ENCODE data around the gene TMEM91. TPM values are rescaled to one million over a fixed set of nuclear protein-coding genes. Genes with fewer than 3 reads are reported as not detected.

Gene TMEM91
- total and polyA plus RNA-seq, 2 of the 8 experiments (the other 6 are each of a cell fraction or from before 2014, with no cell fraction given): 5.3 to 7.4 TPM

DNA sequence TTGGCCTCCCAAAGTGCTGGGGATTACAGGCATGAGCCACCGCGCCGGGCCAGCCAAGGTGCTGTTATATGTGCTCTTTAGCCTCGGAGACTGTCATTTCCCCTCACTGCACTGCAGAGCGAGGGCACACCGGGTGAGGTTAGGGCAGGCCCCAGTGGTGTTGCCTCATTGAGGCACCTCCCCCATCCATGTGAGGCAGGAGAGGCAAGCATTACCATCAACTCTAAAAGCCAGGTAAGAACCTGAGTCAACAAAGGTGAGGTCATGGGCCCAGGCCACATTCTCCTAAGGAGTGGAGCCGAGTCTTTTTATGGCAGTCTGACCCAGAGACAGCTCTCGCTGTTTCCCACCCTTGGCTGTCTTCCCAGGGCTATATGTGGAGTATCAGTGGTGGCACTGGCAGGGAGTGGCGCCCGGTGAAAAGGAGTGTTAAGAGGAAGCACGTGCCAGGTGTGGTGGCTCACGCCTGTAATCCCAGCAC, 39.9 kb downstream of the TMEM91 start:
- Histone ChIP-seq H3K27me3 (replicated peaks in 1 of 4; ENCODE audit: control insufficient read depth in 3 of 4, extremely low read depth in 1 of 4, insufficient read depth in 3 of 4, low read length in 3 of 4) (no peaks in the 10 kb centered on the region; a peak in 1 of 7 replicates), H3K4me3 (ENCODE audit: extremely low read depth in 1 of 4, insufficient read depth in 2 of 4, low read depth in 3 of 4, low read length in 4 of 4) (no peak overlapping the region), H3K9me3 (ENCODE audit: insufficient read depth in 2 of 2, low read depth in 1 of 2, low read length in 1 of 2) (no peaks in the 10 kb centered on the region), H2BK120ac (replicated peaks; ENCODE audit: low read depth, low read length) (no peak overlapping the region), H3K79me2 (ENCODE audit: control insufficient read depth in 1 of 2, insufficient read depth in 2 of 2, low read length in 2 of 2) (no peaks in the 10 kb centered on the region), H2BK15ac (ENCODE audit: low read length) (no peak overlapping the region), H3K18ac (ENCODE audit: extremely low read depth, low read length) (no peak overlapping the region), H3K79me1 (ENCODE audit: low read depth, low read length) (no peaks in the 10 kb centered on the region), H4K8ac (ENCODE audit: extremely low read depth, insufficient read depth, low read length) (no peak overlapping the region), H3K4me1 (replicated peaks in 1 of 4; ENCODE audit: control insufficient read depth in 3 of 4, insufficient read depth in 4 of 4, low read length in 3 of 4) (no peaks in the 10 kb centered on the region), H2AFZ (ENCODE audit: low read length) (no peak overlapping the region), H3K4ac (replicated peaks; ENCODE audit: insufficient read length, low read depth, low read length) (no peak overlapping the region), H3K14ac (ENCODE audit: insufficient read length) (no peak overlapping the region), H4K5ac (ENCODE audit: insufficient read length, low read depth, low read length) (no peak overlapping the region), H2AK5ac (ENCODE audit: low read depth, low read length) (no peak overlapping the region), H3K9ac (replicated peaks in 1 of 4; ENCODE audit: extremely low read depth in 1 of 4, low read depth in 3 of 4, low read length in 3 of 4) (no peak overlapping the region), H3K56ac (replicated peaks; ENCODE audit: insufficient read length, low read depth, low read length) (no peak overlapping the region), H4K91ac (replicated peaks; ENCODE audit: insufficient read length, low read length) (no peak overlapping the region), H2BK20ac (ENCODE audit: low read length) (no peak overlapping the region), H4K20me1 (replicated peaks in 1 of 2; ENCODE audit: control insufficient read depth in 1 of 2, insufficient read depth in 2 of 2, low read length in 2 of 2) (no peaks in the 10 kb centered on the region), H3K27ac (ENCODE audit: low read depth, low read length) (no peak overlapping the region), H3K23ac (ENCODE audit: insufficient read length) (no peak overlapping the region), H3K23me2 (ENCODE audit: low read depth, low read length) (no peaks in the 10 kb centered on the region), H3K4me2 (ENCODE audit: insufficient read depth in 1 of 2, low read depth in 2 of 2, low read length in 2 of 2) (no peak overlapping the region), H3K36me3 (ENCODE audit: control insufficient read depth in 2 of 4, insufficient read depth in 4 of 4, low read length in 3 of 4) (peaks cover 2 to 13% (median 7%) of the 10 kb centered on the region in 4 experiments; a peak in 6 of 8 replicates), H2BK12ac (ENCODE audit: low read depth, low read length) (no peak overlapping the region), H2BK5ac (ENCODE audit: low read depth, low read length) (no peak overlapping the region)
- DNase-seq (ENCODE audit: low read depth in 1 of 2, low spot score in 2 of 2) (no peak), FAIRE-seq (no peak)
- POLR2A ChIA-PET (ENCODE audit: partially characterized antibody): interaction anchor here (0.7 to 1.3 kb wide), 4 partner anchors 10 to 945 kb away, joined by 3 to 5 read pairs (median 4); partner anchors contain the start of gene B3GNT8
- no peak for TF ChIP-seq RAD21 (IDR thresholded peaks at IDR 0.05 in 1 of 2, conservative IDR thresholded peaks at IDR 0.05 in 1 of 2; ENCODE audit: low read depth in 2 of 2, low read length in 2 of 2)
- TF ChIP-seq EZH2 (IDR thresholded peaks at IDR 0.05; ENCODE audit: low read depth, low read length, severe bottlenecking): no peak
- no peak for TF ChIP-seq GABPA (IDR thresholded peaks at IDR 0.05; ENCODE audit: borderline replicate concordance, insufficient read depth, low read length)
- TF ChIP-seq POLR2A (IDR thresholded peaks at IDR 0.05; ENCODE audit: control extremely low read depth in 1 of 2, low read depth in 2 of 2, low read length in 2 of 2): no peak
- no peak for TF ChIP-seq RNF2 (IDR thresholded peaks at IDR 0.05; ENCODE audit: borderline replicate concordance, low read depth, low read length, missing control alignments, poor library complexity, severe bottlenecking)
- no peak for TF ChIP-seq BCL11A (IDR thresholded peaks at IDR 0.05; ENCODE audit: low read depth in 2 of 2, low read length in 2 of 2)
- TF ChIP-seq SIRT6 (IDR thresholded peaks at IDR 0.05; ENCODE audit: low read length): no peak
- TF ChIP-seq SP4 (IDR thresholded peaks at IDR 0.05; ENCODE audit: low read length): no peak
- no peak for TF ChIP-seq ZNF274 (IDR thresholded peaks at IDR 0.05; ENCODE audit: borderline replicate concordance, extremely low read depth, low read length)
- TF ChIP-seq CHD2 (IDR thresholded peaks at IDR 0.05; ENCODE audit: low read length): no peak
- no peak for TF ChIP-seq PHF8 (conservative IDR thresholded peaks at IDR 0.05; ENCODE audit: low read depth, low read length)
- 89% methylated on average over 12 of the region's 12 CpGs; no CpG with 5 or more reads in 1 of the 2 experiments for WGBS, 2 experiments (ENCODE audit: extremely low coverage in 1 of 2, insufficient coverage in 1 of 2, insufficient read length in 1 of 2, insufficient replicate concordance in 2 of 2, low coverage in 1 of 2, low lambda C conversion rate in 2 of 2, missing lambda C conversion rate in 1 of 2)
- CTCF ChIA-PET (ENCODE audit: partially characterized antibody): no interaction called here

Data from H1 (cell line).